ENCODE measurements around the gene UPF2. TPM values are rescaled to one million over a fixed set of nuclear protein-coding genes. Genes with fewer than 3 reads are reported as not detected.

The UPF2 gene
- total and polyA plus RNA-seq, 2 of the 13 experiments (the other 11 are each of a cell fraction or from before 2014, with no cell fraction given) = 6.2 to 14.5 TPM

DNA sequence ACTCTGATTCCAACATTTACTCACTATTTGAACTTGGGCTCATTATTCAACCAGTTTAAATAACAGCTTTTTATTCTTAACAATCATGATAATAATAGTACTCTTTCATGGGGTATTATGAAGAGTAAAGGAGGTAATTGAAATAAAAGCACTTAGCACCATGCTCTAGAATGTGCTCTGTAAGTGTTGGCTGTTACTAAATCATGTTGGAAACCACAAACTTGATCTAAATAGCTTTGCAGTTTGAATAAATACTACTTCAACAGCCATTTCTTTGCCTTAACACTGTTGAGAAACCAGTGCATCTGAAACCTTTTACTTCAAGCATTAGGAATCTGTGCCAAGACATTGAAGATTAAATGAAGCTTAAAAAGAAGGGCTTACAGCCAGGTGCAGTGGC, 7.9 kb upstream of the UPF2 start (continued):
- TF ChIP-seq ZFAT (CRISPR knock-in tag; conservative IDR thresholded peaks at IDR 0.05) = no peak

GRCh38 chr10:12048547-12048946, 5.9 kb upstream of the UPF2 start:
- H3K9ac ChIP-seq (ENCODE audit: insufficient read depth, low read depth, low read length) = no peak overlapping the region
- ATAC-seq = no peak
- intact Hi-C loops (cut with micrococcal nuclease; ENCODE audit: unreplicated experiment) (no loop called here), in situ Hi-C loops (cut with HindIII; ENCODE audit: extremely low pct_ligation_motif_present, low pct_unique_long_range_greater_than_20kb) (no loop called here)
- H3K36me3 ChIP-seq (replicated peaks in 1 of 2; ENCODE audit: control insufficient read depth in 1 of 2, insufficient read depth in 2 of 2, low read length in 2 of 2) = no peaks in the 10 kb centered on the region
- 68% methylated on average over 8 of the region's 8 CpGs for WGBS (ENCODE audit: low lambda C conversion rate)
- POLR2A ChIA-PET = no interaction called here
- no peaks in the 10 kb centered on the region for H3K9me3 ChIP-seq (ENCODE audit: low read length)
- FAIRE-seq = no peak
- no peak overlapping the region for H3K4me2 ChIP-seq (ENCODE audit: low read depth, low read length)
- no peaks in the 10 kb centered on the region for H4K20me1 ChIP-seq (ENCODE audit: insufficient read depth, low read length)
- BruUV-seq (replicated peaks) = no TSS peak
- TF ChIP-seq ZNF660 (CRISPR knock-in tag; IDR thresholded peaks at IDR 0.05; ENCODE audit: borderline replicate concordance, low read depth) (no peak), ZNF44 (CRISPR knock-in tag; IDR thresholded peaks at IDR 0.05) (no peak), ZNF558 (CRISPR knock-in tag; IDR thresholded peaks at IDR 0.05; ENCODE audit: borderline replicate concordance) (no peak)
- H3K27me3 ChIP-seq (ENCODE audit: control insufficient read depth in 1 of 2, insufficient read depth in 2 of 2, low read length in 2 of 2) = no peaks in the 10 kb centered on the region
- CTCF ChIA-PET (ENCODE audit: low intra/inter-chr PET ratio, low total read pairs) = no interaction called here
- H3K4me3 ChIP-seq (replicated peaks in 1 of 3; ENCODE audit: insufficient read depth in 1 of 3, low read depth in 2 of 3, low read length in 3 of 3) = no peak overlapping the region
- H2AFZ ChIP-seq (ENCODE audit: low read length) = no peak overlapping the region
- H3K27ac ChIP-seq (ENCODE audit: extremely low read length, insufficient read depth, low read length) = no peak overlapping the region
- H3K79me2 ChIP-seq (ENCODE audit: insufficient read depth, low read length) = no peaks in the 10 kb centered on the region
- H3K4me1 ChIP-seq (ENCODE audit: insufficient read depth, low read length) = peaks cover 39% of the 10 kb centered on the region
- no peak for DNase-seq (ENCODE audit: low spot score)

DNA sequence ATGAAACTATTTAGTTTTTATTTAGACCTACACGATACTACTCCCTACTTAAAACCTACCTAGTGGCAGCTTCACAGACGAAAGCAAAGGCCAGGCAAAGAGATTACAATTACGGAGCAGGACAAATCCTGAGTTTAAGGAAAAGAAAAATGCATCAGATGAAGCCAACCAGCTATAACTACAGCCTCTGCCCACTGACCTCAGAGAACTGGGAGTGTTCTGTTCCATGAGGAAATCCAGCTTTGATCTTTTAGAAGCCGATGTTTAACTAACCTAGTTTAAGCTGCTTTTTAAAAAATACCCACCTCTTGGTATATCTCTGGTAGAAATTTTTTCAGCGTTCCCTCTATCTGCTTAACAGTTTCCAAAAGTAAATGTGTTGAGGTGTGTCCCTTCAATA, 3.0 kb upstream of the UPF2 start:
- DNase-seq (ENCODE audit: low spot score) (no peak), ATAC-seq (no peak), FAIRE-seq (no peak)
- peak overlapping the region; percentile 30; the same call in 1 of the 2 replicates for H3K9ac ChIP-seq (ENCODE audit: insufficient read depth, low read depth, low read length)
- peak overlapping the region; percentile 92 for H2AFZ ChIP-seq (ENCODE audit: low read length)
- ChIA-PET POLR2A (no interaction called here), CTCF (ENCODE audit: low intra/inter-chr PET ratio, low total read pairs) (no interaction called here)
- peak overlapping the region; percentile 33; the same call in 1 of the 2 replicates for H3K4me2 ChIP-seq (ENCODE audit: low read depth, low read length)
- no peaks in the 10 kb centered on the region for H3K9me3 ChIP-seq (ENCODE audit: low read length)
- no peak overlapping the region for H3K4me3 ChIP-seq (replicated peaks in 1 of 3; ENCODE audit: insufficient read depth in 1 of 3, low read depth in 2 of 3, low read length in 3 of 3)
- WGBS (ENCODE audit: low lambda C conversion rate) = 42% methylated on average over 5 of the region's 5 CpGs
- TF ChIP-seq, protein P1, sequence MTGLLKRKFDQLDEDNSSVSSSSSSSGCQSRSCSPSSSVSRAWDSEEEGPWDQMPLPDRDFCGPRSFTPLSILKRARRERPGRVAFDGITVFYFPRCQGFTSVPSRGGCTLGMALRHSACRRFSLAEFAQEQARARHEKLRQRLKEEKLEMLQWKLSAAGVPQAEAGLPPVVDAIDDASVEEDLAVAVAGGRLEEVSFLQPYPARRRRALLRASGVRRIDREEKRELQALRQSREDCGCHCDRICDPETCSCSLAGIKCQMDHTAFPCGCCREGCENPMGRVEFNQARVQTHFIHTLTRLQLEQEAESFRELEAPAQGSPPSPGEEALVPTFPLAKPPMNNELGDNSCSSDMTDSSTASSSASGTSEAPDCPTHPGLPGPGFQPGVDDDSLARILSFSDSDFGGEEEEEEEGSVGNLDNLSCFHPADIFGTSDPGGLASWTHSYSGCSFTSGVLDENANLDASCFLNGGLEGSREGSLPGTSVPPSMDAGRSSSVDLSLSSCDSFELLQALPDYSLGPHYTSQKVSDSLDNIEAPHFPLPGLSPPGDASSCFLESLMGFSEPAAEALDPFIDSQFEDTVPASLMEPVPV (CRISPR knock-in tag; IDR thresholded peaks at IDR 0.05) = no peak
- TF ChIP-seq ZBTB10 (CRISPR knock-in tag; IDR thresholded peaks at IDR 0.05; ENCODE audit: borderline replicate concordance) (no peak), POLR2AphosphoS2 (IDR thresholded peaks at IDR 0.05; ENCODE audit: low read depth, low read length) (no peak), HDAC6 (IDR thresholded peaks at IDR 0.05; ENCODE audit: low read depth, low read length) (no peak)
- no peaks in the 10 kb centered on the region for H4K20me1 ChIP-seq (ENCODE audit: insufficient read depth, low read length)
- H3K27ac ChIP-seq (ENCODE audit: extremely low read length, insufficient read depth, low read length) = peak overlapping the region; percentile 24
- H3K79me2 ChIP-seq (ENCODE audit: insufficient read depth, low read length) = peaks cover 19% of the 10 kb centered on the region
- peaks cover 34% of the 10 kb centered on the region for H3K4me1 ChIP-seq (ENCODE audit: insufficient read depth, low read length)
- in situ Hi-C loops (cut with HindIII; ENCODE audit: extremely low pct_ligation_motif_present, low pct_unique_long_range_greater_than_20kb) = no loop called here
- no TSS peak for BruUV-seq (replicated peaks)
- intact Hi-C loops (cut with micrococcal nuclease; ENCODE audit: unreplicated experiment) = no loop called here
- H3K27me3 ChIP-seq (ENCODE audit: control insufficient read depth in 1 of 2, insufficient read depth in 2 of 2, low read length in 2 of 2) = no peaks in the 10 kb centered on the region; a peak in 1 of 5 replicates
- H3K36me3 ChIP-seq (replicated peaks in 1 of 2; ENCODE audit: control insufficient read depth in 1 of 2, insufficient read depth in 2 of 2, low read length in 2 of 2) = no peaks in the 10 kb centered on the region
